Heart right ventricle (tissue), 16 donors: ENCODE data around the gene CREG2. TPM values are rescaled to one million over a fixed set of nuclear protein-coding genes. Genes with fewer than 3 reads are reported as not detected.

Experiments
- ATAC-seq, 8 donors: fragments of 200-7000 bp; cut with Tn5 transposase; one replicate each; pipeline ENCODE4 v1.9.1; 2020; ENCODE audit warnings: mild to moderate bottlenecking in 8 of 8, moderate library complexity in 8 of 8, moderate number of reproducible peaks in 1 of 8
- DNase-seq, 2 donors: peaks; one replicate each; pipeline ENCODE4 v3.0.0-alpha.2; 2020
- H3K27ac ChIP-seq, 10 donors: fragments of 200-600 bp; sonication (generic) in 2 of 10; one replicate each; pipeline versions ENCODE4 v1.5.0 to v1.8.0; 2020 to 2022; ENCODE audit warnings: mild to moderate bottlenecking in 3 of 10
- H3K27me3 ChIP-seq, 7 donors: fragments of 200-600 bp; one replicate each; pipeline ENCODE4 v1.8.0; 2021 to 2022; ENCODE audit warnings: mild to moderate bottlenecking in 2 of 7
- H3K36me3 ChIP-seq, 9 donors: fragments of 200-600 bp; sonication (generic) in 1 of 9; one replicate each; pipeline versions ENCODE4 v1.5.0 to v1.8.0; 2020 to 2022; ENCODE audit warnings: mild to moderate bottlenecking in 2 of 9
- H3K4me1 ChIP-seq, 9 donors: fragments of 200-600 bp; sonication (generic) in 1 of 9; one replicate each; pipeline versions ENCODE4 v1.5.0 to v1.8.0; 2020 to 2022; ENCODE audit warnings: mild to moderate bottlenecking in 4 of 9
- H3K4me3 ChIP-seq, 10 donors: fragments of 200-600 bp; sonication (generic) in 2 of 10; one replicate each; pipeline versions ENCODE4 v1.5.0 to v1.8.0; 2020 to 2022; ENCODE audit warnings: mild to moderate bottlenecking in 7 of 10, moderate library complexity in 2 of 10
- H3K9me3 ChIP-seq, 11 donors: fragments of 200-600 bp in 10 of 11; sonication (generic) in 2 of 11; one replicate each; pipeline versions ENCODE4 v1.5.0 to v1.8.0; 2013 to 2022; ENCODE audit warnings: mild to moderate bottlenecking in 2 of 11, control low read depth in 1 of 11, moderate library complexity in 1 of 11
- WGBS, 2 donors: extraction: QIAGEN DNeasy Blood & Tissue Kit; methylation state at CpG; one replicate each; pipeline ENCODE4 v1.1.7; 2013; ENCODE audit warnings: inconsistent platforms in 1 of 2; 5-methylcytosine and 5-hydroxymethylcytosine counted together
- intact Hi-C, 10 donors: fragments of 100-400 bp; cut with DNase I; formaldehyde crosslinking; loops; one replicate each; pipeline versions ENCODE4 v1.11.1 to v1.14.2; 2022
- polyA plus RNA-seq, 2 donors: library from polyadenylated mRNA; stranded (reverse); fragments of 200-250 nt; gene quantifications; one replicate each; pipeline ENCODE4 v1.2.3, GENCODE V29; 2013
- total RNA-seq, 10 donors: library from RNA; stranded (reverse); fragmentation: NEBNext Ultra II Directional in 3 of 10; extraction: Animal tissue kit (Norgen Biotek cat#: 25700) in 3 of 10; gene quantifications; one replicate each; pipeline versions ENCODE4 v1.2.1 to v1.2.4, GENCODE V29; 2021 to 2023
- TF ChIP-seq, protein P1 (sequence below), 9 donors: fragments of 200-600 bp; sonication (generic) in 2 of 9; IDR thresholded peaks; one replicate each; pipeline versions ENCODE4 v1.5.0 to v1.8.0; 2021 to 2022; ENCODE audit warnings: antibody characterized with exemption in 9 of 9, mild to moderate bottlenecking in 5 of 9, moderate library complexity in 1 of 9
- donor health status: Arrhythmogenic right ventricular cardiomyopathy.
- donor health status: ischemic (EF 13 %, LVEDD 7.1; RV severe dilation, severe dysfunction).
- donor health status: healthy with polysubstance abuse.
- donor health status: DM: no; HTN: yes; CAD: no.
- donor health status: DM: no; HTN: no; CAD: no.
- donor health status: ischemic (EF 25% LVEDD 6.9; RV normal size, moderate dysfunction).
- donor health status: ischemic (EF 25% LVEDD 5.7; RV mildly dilated, moderate dysfunction).
- donor health status: healthy.
- donor health status: DM: yes; HTN: yes; CAD: no.
- donor health status: Ischemic cardiomyopathy.
- donor health status: ischemic (EF 35%, LVEDD 5.7; RV mildly dilated, moderate dysfunction).
- donor health status: nonischemic (EF 11% LVEDD 7.7; RV severe dilation, severe dysfunction).
- donor health status: DM: yes; HTN: yes; CAD: no.
- donor health status: PGD.
- donor health status: ischemic (EF 29% LVEDD 5.4; RV normal size, mild dysfunction).
- donor health status: nonischemic (EF 23%, LVEDD 6.1; RV moderate dilation, normal function).

Gene CREG2
- total and polyA plus RNA-seq, 12 donors: 0.24 to 1.4 (median 0.70) TPM; not detected in 5

DNA sequence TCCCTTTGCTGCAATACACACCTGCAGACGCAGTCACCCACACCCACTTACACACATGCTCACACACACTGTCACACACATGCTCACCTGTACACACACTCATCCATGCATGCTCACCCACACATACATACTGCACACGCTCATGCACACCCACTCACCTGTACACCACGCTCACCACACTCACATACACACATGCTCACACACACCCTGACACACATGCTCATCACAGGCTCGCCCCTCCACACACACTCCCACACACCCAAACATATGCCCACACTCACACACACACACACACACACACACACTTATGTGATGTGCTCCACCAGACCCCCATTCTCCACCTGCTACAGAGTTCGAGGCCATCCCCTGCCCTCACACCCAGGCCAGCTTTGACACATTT lies 22.8 kb upstream of the CREG2 start:
- TF ChIP-seq, protein P1, sequence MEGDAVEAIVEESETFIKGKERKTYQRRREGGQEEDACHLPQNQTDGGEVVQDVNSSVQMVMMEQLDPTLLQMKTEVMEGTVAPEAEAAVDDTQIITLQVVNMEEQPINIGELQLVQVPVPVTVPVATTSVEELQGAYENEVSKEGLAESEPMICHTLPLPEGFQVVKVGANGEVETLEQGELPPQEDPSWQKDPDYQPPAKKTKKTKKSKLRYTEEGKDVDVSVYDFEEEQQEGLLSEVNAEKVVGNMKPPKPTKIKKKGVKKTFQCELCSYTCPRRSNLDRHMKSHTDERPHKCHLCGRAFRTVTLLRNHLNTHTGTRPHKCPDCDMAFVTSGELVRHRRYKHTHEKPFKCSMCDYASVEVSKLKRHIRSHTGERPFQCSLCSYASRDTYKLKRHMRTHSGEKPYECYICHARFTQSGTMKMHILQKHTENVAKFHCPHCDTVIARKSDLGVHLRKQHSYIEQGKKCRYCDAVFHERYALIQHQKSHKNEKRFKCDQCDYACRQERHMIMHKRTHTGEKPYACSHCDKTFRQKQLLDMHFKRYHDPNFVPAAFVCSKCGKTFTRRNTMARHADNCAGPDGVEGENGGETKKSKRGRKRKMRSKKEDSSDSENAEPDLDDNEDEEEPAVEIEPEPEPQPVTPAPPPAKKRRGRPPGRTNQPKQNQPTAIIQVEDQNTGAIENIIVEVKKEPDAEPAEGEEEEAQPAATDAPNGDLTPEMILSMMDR (IDR thresholded peaks at IDR 0.05): no peak
- no peak overlapping the region for H3K4me3 ChIP-seq
- no peaks in the 10 kb centered on the region for H3K27me3 ChIP-seq
- intact Hi-C loops: loop anchor here in 2 of 10 donors (10.0 kb wide), 2 partner anchors 285 to 575 kb away; partner anchors contain the start of gene MAP4K4 (in 2 of the 2)
- no peaks in the 10 kb centered on the region for H3K36me3 ChIP-seq
- no peak overlapping the region for H3K27ac ChIP-seq
- peak in 1 of 8 donors; percentile 34 for ATAC-seq
- H3K4me1 ChIP-seq: peaks cover 0 to 10% (median 0%) of the 10 kb centered on the region in 9 donors
- 95 to 97% methylated on average over 5 of the region's 5 CpGs for WGBS, 2 donors
- no peak for DNase-seq
- peaks cover 0 to 4% (median 0%) of the 10 kb centered on the region in 11 donors for H3K9me3 ChIP-seq

- H3K27me3 ChIP-seq: no peaks in the 10 kb centered on the region
- DNase-seq (no peak), ATAC-seq (no peak)
- TF ChIP-seq, protein P1 (IDR thresholded peaks at IDR 0.05): no peak
- peaks cover 0 to 13% (median 0%) of the 10 kb centered on the region in 9 donors for H3K4me1 ChIP-seq
- H3K4me3 ChIP-seq: no peak overlapping the region
- intact Hi-C loops: loop anchor here in 2 of 10 donors (10.0 kb wide), 2 partner anchors 285 to 575 kb away; partner anchors contain the start of gene MAP4K4 (in 2 of the 2)
- H3K9me3 ChIP-seq: no peaks in the 10 kb centered on the region
- no peaks in the 10 kb centered on the region for H3K36me3 ChIP-seq
- no peak overlapping the region for H3K27ac ChIP-seq
- WGBS, 2 donors: 90 to 91% methylated on average over 5 of the region's 5 CpGs
Observed at GRCh38 chr2:101409699-101410098, 22.4 kb upstream of the CREG2 start.

DNA sequence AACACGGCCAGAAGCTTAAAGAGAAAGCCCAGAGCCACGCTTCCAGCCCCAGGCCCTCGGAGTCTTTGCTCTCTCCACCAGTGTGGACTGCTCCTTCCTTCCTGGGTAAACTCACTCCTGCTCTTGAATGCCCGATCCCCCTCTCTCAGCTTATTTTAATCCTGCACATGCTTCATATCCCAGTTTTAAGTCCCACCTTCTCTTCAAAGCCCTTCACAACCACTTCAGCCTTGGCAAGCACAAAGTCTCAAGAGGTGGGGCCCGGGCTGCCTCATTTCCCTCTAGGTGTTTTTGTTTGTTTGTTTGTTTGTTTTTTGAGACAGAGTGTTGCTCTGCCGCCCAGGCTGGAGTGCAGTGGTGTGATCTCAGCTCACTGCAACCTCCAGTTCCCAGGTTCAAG lies 21.6 kb upstream of the CREG2 start:
- WGBS, 2 donors: 80 to 85% methylated on average over 6 of the region's 6 CpGs
- Histone ChIP-seq H3K27ac (no peak overlapping the region), H3K4me3 (no peak overlapping the region), H3K36me3 (no peaks in the 10 kb centered on the region), H3K4me1 (peaks cover 0 to 13% (median 0%) of the 10 kb centered on the region in 9 donors), H3K9me3 (no peaks in the 10 kb centered on the region), H3K27me3 (no peaks in the 10 kb centered on the region)
- DNase-seq: no peak
- ATAC-seq: no peak
- TF ChIP-seq, protein P1 (IDR thresholded peaks at IDR 0.05): no peak
- intact Hi-C loops: no loop called here

GRCh38 chr2:101405351-101405899 lies 18.1 kb upstream of the CREG2 start:
- intact Hi-C loops: no loop called here
- Histone ChIP-seq H3K27me3 (peaks cover 0 to 6% (median 0%) of the 10 kb centered on the region in 7 donors), H3K4me3 (no peak overlapping the region), H3K9me3 (no peaks in the 10 kb centered on the region), H3K27ac (no peak overlapping the region), H3K4me1 (peaks cover 0 to 20% (median 0%) of the 10 kb centered on the region in 9 donors), H3K36me3 (no peaks in the 10 kb centered on the region)
- 76 to 80% methylated on average over 7 of the region's 7 CpGs for WGBS, 2 donors
- no peak for DNase-seq
- no peak for ATAC-seq
- TF ChIP-seq, protein P1 (IDR thresholded peaks at IDR 0.05): no peak
